Fibroblast of the aortic adventitia (primary cell): ENCODE data around the gene PDILT. TPM values are rescaled to one million over a fixed set of nuclear protein-coding genes. Genes with fewer than 3 reads are reported as not detected.
"Not testable (repeated sequence)": the region's sequence is repeated elsewhere in the genome, so short reads cannot be mapped to it uniquely, and the experiment has no call there.

Experiments
- DNase-seq: peaks from one replicate; pipeline ENCODE4 v3.0.0-alpha.2; 2010; ENCODE audit warnings: low read depth
- H3K4me3 ChIP-seq: 2 replicates; pipeline ENCODE4 v1.5.1; 2011; ENCODE audit warnings: low read depth, mild to moderate bottlenecking, control low read depth, low read length, moderate library complexity
- total RNA-seq: library from RNA; depleted of rRNA; stranded (reverse); fragments of >200 nt; gene quantifications from 2 replicates; pipeline ENCODE4 v1.2.3, GENCODE V29; 2012; ENCODE audit warnings: low replicate concordance
- TF ChIP-seq, protein P1 (sequence below): IDR thresholded peaks from 2 replicates; pipeline ENCODE4 v1.5.1; 2011; ENCODE audit warnings: mild to moderate bottlenecking, low read length, control low read depth, inconsistent platforms; ENCODE audit not compliant: insufficient read depth

PDILT gene
- total RNA-seq, 1 donor: not detected

DNA sequence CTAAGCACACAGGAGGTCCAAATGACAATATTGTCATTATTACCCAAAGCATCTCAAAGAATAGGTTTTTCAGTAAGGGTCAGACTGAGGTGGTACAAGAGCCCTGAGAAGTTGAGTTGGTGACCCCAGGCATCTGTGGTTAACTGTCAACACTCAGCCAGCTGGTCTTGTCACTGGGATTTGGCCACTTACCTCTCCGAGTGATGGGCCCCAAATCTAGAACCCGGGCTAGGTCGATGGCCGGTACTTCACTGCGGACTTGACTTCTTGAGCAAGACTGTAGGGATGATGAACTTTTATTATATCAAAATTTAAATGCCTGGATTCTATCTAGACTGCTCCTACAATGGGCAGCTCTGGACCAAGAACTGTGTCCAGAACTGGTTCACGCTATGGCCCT is 88.8 kb downstream of the PDILT start:
- no peak for DNase-seq
- H3K4me3 ChIP-seq: no peak overlapping the region
- TF ChIP-seq, protein P1, sequence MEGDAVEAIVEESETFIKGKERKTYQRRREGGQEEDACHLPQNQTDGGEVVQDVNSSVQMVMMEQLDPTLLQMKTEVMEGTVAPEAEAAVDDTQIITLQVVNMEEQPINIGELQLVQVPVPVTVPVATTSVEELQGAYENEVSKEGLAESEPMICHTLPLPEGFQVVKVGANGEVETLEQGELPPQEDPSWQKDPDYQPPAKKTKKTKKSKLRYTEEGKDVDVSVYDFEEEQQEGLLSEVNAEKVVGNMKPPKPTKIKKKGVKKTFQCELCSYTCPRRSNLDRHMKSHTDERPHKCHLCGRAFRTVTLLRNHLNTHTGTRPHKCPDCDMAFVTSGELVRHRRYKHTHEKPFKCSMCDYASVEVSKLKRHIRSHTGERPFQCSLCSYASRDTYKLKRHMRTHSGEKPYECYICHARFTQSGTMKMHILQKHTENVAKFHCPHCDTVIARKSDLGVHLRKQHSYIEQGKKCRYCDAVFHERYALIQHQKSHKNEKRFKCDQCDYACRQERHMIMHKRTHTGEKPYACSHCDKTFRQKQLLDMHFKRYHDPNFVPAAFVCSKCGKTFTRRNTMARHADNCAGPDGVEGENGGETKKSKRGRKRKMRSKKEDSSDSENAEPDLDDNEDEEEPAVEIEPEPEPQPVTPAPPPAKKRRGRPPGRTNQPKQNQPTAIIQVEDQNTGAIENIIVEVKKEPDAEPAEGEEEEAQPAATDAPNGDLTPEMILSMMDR: no peak

DNA sequence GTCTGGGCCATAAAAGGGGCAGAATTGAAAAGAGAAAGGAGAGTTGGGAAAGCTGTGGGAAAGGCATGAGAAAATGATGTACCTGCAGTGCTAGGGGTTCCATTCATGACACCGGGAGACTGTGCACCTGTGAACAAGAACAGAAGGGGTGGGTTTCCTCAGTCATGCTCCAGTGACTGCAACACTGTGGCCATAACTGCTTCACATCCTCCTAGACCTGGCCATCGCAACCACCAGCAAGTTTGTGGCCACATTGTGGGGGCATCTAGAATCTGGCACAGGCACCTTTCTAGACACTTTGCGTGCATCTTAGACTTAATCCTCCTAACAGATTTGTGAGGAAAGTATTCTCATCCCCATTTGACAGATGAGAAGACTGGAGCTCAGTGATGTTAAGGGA is 90.0 kb downstream of the PDILT start:
- TF ChIP-seq, protein P1: no peak
- H3K4me3 ChIP-seq: no peak overlapping the region
- no peak for DNase-seq

DNA sequence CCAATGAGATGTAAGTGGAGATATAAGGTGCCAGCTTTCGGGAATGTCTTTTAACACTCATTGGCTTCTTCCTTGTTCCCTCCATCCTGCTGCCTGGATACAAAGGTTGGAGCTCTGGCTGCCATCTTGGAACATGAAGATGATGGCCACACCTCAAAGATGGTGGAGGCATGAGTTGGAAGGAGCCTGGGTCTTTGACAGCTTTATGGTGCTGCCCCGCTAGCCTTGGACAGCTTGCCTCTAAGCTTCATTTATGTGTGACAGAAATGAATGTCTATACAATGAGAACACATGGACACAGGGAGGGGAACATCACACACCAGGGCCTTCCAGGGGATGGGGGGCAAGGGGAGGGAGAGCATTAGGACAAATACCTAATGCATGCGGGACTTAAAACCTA is 90.8 kb downstream of the PDILT start:
- no peak for DNase-seq
- no peak overlapping the region for H3K4me3 ChIP-seq
- TF ChIP-seq, protein P1: no peak

DNA sequence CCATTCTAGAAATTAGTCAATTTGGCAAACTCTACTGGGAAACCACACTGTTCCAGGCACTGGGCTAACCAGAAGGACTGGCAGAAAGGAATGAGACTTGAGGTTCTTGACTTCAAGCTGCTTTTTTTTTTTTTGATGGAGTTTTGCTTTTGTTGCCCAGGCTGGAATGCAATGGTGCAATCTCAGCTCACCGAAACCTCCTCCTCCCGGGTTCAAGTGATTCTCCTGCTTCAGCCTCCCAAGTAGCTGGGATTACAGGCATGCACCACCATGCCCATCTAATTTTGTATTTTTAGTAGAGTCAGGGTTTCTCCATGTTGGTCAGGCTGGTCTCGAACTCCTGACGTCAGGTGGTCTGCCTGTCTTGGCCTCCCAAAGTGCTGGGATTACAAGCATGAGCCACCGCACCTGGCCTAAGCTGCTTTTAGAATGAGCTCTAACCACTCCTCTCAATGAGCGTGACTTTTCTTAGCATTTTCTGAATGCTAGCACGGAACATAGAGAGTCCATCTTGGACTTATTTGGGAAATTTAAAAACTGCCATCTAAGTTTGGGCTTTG is 91.9 kb downstream of the PDILT start:
- DNase-seq, H3K4me3 ChIP-seq: not testable (repeated sequence)

DNA sequence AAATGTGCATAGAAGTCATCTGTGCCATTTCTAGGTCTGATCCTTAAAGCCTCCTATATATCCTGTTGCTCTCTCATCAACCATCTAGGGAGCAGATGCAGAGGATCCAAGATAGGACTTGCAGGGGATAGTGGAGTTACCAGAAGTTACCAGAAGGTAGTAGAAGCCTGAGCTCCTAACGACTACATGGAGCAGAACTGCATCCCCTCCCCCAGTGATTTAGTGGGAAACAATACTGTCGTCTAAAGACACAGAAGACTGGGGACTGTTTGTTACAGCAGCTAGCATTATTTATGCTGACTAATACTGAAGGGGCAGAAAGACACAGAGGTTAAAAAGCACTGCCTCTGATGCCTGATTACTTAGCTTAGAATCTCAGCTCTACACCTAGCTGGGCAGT is 93.0 kb downstream of the PDILT start:
- TF ChIP-seq, protein P1: no peak
- DNase-seq: no peak
- H3K4me3 ChIP-seq: no peak overlapping the region

DNA sequence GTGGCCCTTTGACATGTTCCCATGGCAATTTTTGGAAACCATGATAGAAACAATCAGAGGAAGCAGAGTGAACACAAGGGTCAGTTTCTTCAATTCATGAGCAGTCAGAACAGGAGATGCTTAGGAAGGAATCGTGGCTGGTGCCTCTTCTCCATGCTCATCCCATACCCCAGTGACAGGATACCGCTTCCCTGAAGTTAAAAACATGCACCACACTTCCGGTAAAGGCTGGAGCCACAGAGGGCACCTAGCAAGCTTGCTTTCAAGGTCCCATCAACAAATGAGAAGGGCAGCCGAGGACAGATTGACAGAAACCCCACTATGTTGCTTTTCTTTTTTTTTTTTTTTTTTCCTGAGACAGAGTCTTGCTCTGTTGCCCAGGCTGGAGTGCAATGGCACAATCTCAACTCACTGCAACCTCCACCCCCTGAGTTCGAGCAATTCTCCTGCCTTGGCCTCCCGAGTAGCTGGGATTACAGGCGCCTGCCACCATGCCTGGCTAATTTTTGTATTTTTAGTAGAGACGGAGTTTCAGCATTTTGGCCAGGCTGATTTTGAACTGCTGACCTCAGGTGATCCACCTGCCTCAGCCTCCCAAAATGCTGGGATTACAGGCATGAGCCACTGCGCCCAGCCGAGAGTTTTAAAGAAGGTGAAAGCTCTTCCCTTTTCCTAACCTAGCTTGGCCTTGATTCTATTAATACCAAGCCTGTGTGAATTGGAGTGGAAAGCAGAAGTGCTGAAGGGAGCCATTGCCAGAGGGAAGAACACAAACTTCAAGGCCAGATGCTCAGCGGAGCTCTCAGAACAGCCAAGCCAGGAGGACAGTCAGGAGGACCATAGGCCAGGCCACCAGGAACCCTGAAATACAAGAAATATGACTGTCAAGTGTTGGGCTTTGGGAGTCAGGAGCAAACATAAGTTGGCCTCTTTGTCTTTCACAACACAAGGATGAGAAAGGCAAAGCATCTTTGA is 93.8 kb downstream of the PDILT start:
- H3K4me3 ChIP-seq: no peak overlapping the region
- TF ChIP-seq, protein P1: no peak
- no peak for DNase-seq

DNA sequence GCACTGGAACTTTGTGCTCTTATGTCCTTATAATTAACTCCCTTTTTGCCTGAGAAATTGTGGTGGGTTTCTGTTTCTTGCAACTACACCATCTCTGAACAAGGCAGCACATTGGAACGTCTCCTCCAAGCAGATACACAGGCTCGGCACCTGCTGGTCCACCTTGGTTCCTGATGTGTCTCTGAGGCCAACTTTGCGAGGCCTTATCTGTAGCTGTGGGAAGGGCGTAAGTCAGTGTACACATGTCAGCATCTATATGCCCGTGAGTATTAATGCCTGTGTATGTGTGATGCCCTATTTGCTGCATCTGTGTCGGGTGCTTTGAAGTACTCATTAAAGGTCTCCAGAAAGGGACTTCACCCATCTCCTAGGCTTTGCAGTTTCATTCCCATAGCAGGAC is 94.8 kb downstream of the PDILT start:
- TF ChIP-seq, protein P1: no peak
- H3K4me3 ChIP-seq: no peak overlapping the region
- DNase-seq: no peak

Other genes with a start within 250 kb of the PDILT start
- not detected in 2 replicates for gene GP2, start 77.2 kb downstream of the PDILT start, total RNA-seq
- gene UMOD, start 52.0 kb downstream of the PDILT start, total RNA-seq: not detected in 2 replicates
- gene ACSM5, start 4.8 kb upstream of the PDILT start, total RNA-seq: not detected in 2 replicates
- not detected in 2 replicates for gene ACSM2A, start 46.8 kb upstream of the PDILT start, total RNA-seq
- gene ACSM2B, start 171.6 kb upstream of the PDILT start, total RNA-seq: 0.49 TPM in 1 of 2 replicates, not detected in the other